Right lobe of liver (tissue), 6 donors: Measurements from ENCODE around the gene DDIT3. TPM values are rescaled to one million over a fixed set of nuclear protein-coding genes. Genes with fewer than 3 reads are reported as not detected.

Experiments
- ATAC-seq, 4 donors: fragments of 200-7000 bp; cut with Tn5 transposase; one replicate each; pipeline ENCODE4 v1.9.1; 2020; ENCODE audit warnings: mild to moderate bottlenecking in 4 of 4, moderate library complexity in 4 of 4
- DNase-seq, 3 donors: peaks; one replicate each; pipeline ENCODE4 v3.0.0-alpha.2; 2020
- H3K27ac ChIP-seq, 3 donors: fragments of 200-600 bp; one replicate each; pipeline ENCODE4 v1.8.0; 2022
- H3K27me3 ChIP-seq, 2 donors: fragments of 200-600 bp; one replicate each; pipeline ENCODE4 v1.8.0; 2022
- H3K36me3 ChIP-seq, 4 donors: fragments of 200-600 bp; sonication (generic) in 1 of 4; one replicate each; pipeline versions ENCODE4 v1.5.1 to v1.8.0; 2017 to 2022; ENCODE audit warnings: control low read depth in 1 of 4
- H3K4me1 ChIP-seq, 4 donors: fragments of 200-600 bp; sonication (generic) in 1 of 4; one replicate each; pipeline versions ENCODE4 v1.5.1 to v1.8.0; 2017 to 2022; ENCODE audit warnings: control low read depth in 1 of 4
- H3K4me3 ChIP-seq, 3 donors: fragments of 200-600 bp; one replicate each; pipeline ENCODE4 v1.8.0; 2022
- H3K9me3 ChIP-seq, 4 donors: fragments of 200-600 bp; sonication (generic) in 1 of 4; one replicate each; pipeline versions ENCODE4 v1.5.1 to v1.8.0; 2017 to 2022; ENCODE audit warnings: control low read depth in 1 of 4
- POLR2A ChIP-seq: fragments of 450-650 bp; IDR thresholded peaks from one replicate; pipeline ENCODE4 v1.6.1; 2017; ENCODE audit warnings: antibody characterized with exemption, mild to moderate bottlenecking
- WGBS: methylation state at CpG from one replicate; pipeline ENCODE4 v1.1.6; 2018; ENCODE audit warnings: low coverage, low lambda C conversion rate; ENCODE audit not compliant: insufficient coverage; ENCODE audit errors: missing lambda C conversion rate; 5-methylcytosine and 5-hydroxymethylcytosine counted together
- intact Hi-C, 2 donors: fragments of 100-400 bp; cut with DNase I; formaldehyde crosslinking; loops; one replicate each; pipeline versions ENCODE4 v1.11.2 to v1.14.1; 2022
- total RNA-seq, 6 experiments: library from RNA; depleted of rRNA in 2 of 6; stranded (reverse); fragments of >200 nt in 2 of 6; fragmentation: NEBNext Ultra II Directional in 3 of 6; extraction: Animal tissue kit (Norgen Biotek cat#: 25700) in 3 of 6; gene quantifications; one replicate each; pipeline versions ENCODE4 v1.1.0 to v1.2.4, GENCODE V29; 2016 to 2023
- TF ChIP-seq, protein P1 (sequence below), 4 donors: fragments of 200-600 bp in 3 of 4; fragments of 450-650 bp in 1 of 4; IDR thresholded peaks; one replicate each; pipeline versions ENCODE4 v1.5.1 to v1.8.0; 2016 to 2022; ENCODE audit warnings: antibody characterized with exemption in 4 of 4, mild to moderate bottlenecking in 2 of 4
- donor health status: DM: no; HTN: yes; CAD: no.
- donor health status: DM: no; HTN: no; CAD: no.
- donor health status: DM: no; HTN: no; CAD: no.
- donor health status: DM: no; HTN: yes; CAD: no.
- donor health status: DM: no; HTN: yes; CAD: no.

The DDIT3 gene
- total RNA-seq, 6 experiments from 2014 or later, result 11.3 to 26.7 (median 18.7) TPM

DNA sequence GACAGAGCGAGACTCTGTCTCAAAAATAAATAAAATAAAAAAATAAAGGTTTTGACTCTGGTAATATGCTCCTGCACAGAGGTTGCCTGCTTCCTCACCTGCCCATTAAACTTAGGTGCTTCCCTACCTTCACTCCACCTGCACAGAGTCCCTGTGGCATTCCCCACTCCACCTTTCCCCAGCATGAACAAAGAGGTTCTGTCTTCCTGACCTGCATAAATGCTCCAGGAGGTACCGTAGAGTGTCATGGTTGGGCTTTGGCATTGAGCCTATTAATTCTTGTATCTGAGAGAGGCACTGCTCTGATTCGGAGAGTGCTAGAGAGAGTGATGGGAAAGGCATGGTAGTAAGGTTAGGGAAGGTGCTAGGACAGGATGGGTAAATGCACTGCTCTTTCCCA is 46.9 kb downstream of the DDIT3 start:
- Histone ChIP-seq H3K4me3 (no peak overlapping the region), H3K27ac (no peak overlapping the region), H3K36me3 (no peaks in the 10 kb centered on the region), H3K9me3 (no peaks in the 10 kb centered on the region), H3K27me3 (peaks cover 0 to 14% of the 10 kb centered on the region in 2 donors), H3K4me1 (peaks cover 0 to 13% (median 5%) of the 10 kb centered on the region in 4 donors)
- no peak for ATAC-seq
- no peak for TF ChIP-seq POLR2A
- TF ChIP-seq, protein P1, sequence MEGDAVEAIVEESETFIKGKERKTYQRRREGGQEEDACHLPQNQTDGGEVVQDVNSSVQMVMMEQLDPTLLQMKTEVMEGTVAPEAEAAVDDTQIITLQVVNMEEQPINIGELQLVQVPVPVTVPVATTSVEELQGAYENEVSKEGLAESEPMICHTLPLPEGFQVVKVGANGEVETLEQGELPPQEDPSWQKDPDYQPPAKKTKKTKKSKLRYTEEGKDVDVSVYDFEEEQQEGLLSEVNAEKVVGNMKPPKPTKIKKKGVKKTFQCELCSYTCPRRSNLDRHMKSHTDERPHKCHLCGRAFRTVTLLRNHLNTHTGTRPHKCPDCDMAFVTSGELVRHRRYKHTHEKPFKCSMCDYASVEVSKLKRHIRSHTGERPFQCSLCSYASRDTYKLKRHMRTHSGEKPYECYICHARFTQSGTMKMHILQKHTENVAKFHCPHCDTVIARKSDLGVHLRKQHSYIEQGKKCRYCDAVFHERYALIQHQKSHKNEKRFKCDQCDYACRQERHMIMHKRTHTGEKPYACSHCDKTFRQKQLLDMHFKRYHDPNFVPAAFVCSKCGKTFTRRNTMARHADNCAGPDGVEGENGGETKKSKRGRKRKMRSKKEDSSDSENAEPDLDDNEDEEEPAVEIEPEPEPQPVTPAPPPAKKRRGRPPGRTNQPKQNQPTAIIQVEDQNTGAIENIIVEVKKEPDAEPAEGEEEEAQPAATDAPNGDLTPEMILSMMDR (IDR thresholded peaks at IDR 0.05), result no peak
- intact Hi-C loops, result no loop called here
- 30% methylated on average over 3 of the region's 3 CpGs for WGBS
- DNase-seq, result no peak

DNA sequence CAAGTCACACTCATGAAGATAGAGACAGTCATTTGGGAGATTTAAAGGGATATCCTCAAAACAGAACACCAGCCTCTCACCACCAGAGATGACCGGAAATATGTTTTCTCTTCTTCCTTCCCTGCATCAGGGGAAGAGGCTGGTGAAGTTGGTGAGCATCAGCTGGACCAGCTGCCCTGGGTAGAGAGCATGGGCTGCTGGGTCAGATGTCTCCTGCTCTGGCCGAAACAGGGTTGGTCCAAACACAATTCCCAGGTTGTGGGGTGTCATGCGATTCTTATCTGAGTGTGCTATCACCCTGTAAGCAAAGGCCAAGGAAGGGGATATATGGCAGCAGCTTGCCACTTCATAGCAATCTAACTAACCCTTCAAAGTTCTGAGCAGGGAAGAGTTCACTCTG is 47.9 kb downstream of the DDIT3 start:
- Histone ChIP-seq H3K27me3 (peaks cover 0 to 14% of the 10 kb centered on the region in 2 donors), H3K36me3 (no peaks in the 10 kb centered on the region), H3K9me3 (no peaks in the 10 kb centered on the region), H3K27ac (no peak overlapping the region), H3K4me1 (peaks cover 0 to 13% (median 5%) of the 10 kb centered on the region in 4 donors), H3K4me3 (no peak overlapping the region)
- intact Hi-C loops, result no loop called here
- TF ChIP-seq, protein P1 (IDR thresholded peaks at IDR 0.05), result no peak
- no peak for TF ChIP-seq POLR2A
- DNase-seq (peak in 1 of 3 donors; percentile 3), ATAC-seq (no peak)
- 83% methylated on average over 3 of the region's 3 CpGs for WGBS

DNA sequence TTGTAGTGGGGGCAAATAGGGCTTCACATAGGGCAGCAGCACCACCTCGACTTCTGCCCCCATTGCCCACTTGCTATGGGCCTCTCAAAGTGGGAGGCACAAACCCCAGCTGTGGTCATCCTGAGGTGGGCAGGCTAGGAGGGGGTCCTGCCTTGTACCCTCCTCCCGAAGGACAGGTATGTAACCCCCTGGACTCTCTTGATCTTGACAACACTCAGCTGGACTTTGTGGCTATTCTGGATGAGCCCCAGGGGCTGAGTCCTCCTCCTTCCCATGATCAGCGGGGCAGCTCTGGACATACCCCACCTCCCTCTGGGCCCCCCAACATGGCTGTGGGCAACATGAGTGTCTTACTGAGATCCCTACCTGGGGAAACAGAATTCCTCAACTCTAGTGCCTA is 48.7 kb downstream of the DDIT3 start:
- Histone ChIP-seq H3K27me3 (peaks cover 0 to 14% of the 10 kb centered on the region in 2 donors), H3K4me1 (peaks cover 0 to 13% (median 5%) of the 10 kb centered on the region in 4 donors), H3K27ac (no peak overlapping the region), H3K9me3 (no peaks in the 10 kb centered on the region), H3K36me3 (no peaks in the 10 kb centered on the region), H3K4me3 (no peak overlapping the region)
- ATAC-seq, result no peak
- whole genome bisulfite sequencing, result no CpG with 5 or more reads among the region's 3 CpGs
- intact Hi-C loops, result no loop called here
- TF ChIP-seq POLR2A, result no peak
- TF ChIP-seq, protein P1 (IDR thresholded peaks at IDR 0.05), result no peak
- no peak for DNase-seq

DNA sequence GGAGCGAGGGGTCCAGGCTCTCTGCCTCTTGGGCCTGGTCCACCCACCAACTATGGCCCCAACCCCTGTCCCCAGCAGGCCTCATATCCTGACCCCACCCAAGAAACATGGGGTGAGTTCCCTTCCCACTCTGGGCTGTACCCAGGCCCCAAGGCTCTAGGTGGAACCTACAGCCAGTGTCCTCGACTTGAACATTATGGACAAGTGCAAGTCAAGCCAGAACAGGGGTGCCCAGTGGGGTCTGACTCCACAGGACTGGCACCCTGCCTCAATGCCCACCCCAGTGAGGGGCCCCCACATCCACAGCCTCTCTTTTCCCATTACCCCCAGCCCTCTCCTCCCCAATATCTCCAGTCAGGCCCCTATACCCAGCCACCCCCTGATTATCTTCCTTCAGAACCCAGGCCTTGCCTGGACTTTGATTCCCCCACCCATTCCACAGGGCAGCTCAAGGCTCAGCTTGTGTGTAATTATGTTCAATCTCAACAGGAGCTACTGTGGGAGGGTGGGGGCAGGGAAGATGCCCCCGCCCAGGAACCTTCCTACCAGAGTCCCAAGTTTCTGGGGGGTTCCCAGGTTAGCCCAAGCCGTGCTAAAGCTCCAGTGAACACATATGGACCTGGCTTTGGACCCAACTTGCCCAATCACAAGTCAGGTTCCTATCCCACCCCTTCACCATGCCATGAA is 49.2 kb downstream of the DDIT3 start:
- no peaks in the 10 kb centered on the region for H3K9me3 ChIP-seq
- peaks cover 0 to 11% of the 10 kb centered on the region in 2 donors for H3K27me3 ChIP-seq
- ATAC-seq (no peak), DNase-seq (no peak)
- no peaks in the 10 kb centered on the region for H3K36me3 ChIP-seq
- peaks cover 0 to 10% (median 3%) of the 10 kb centered on the region in 4 donors for H3K4me1 ChIP-seq
- 100% methylated on average over 2 of the region's 4 CpGs for WGBS
- TF ChIP-seq POLR2A, result no peak
- TF ChIP-seq, protein P1 (IDR thresholded peaks at IDR 0.05), result no peak
- no peak overlapping the region for H3K27ac ChIP-seq
- intact Hi-C loops, result no loop called here
- H3K4me3 ChIP-seq, result no peak overlapping the region
